HG02798 (cell line): ENCODE results near the gene PHTF1.

Experiments used
- ATAC-seq: cut with Tn5 transposase; IDR thresholded peaks from one replicate; pipeline ENCODE4 v1.9.1; 2021; ENCODE audit warnings: mild to moderate bottlenecking; ENCODE audit not compliant: unreplicated experiment, poor library complexity

PHTF1 gene

GRCh38 chr1:113675302-113675701, 84.0 kb downstream of the PHTF1 start:
- no peak for ATAC-seq

GRCh38 chr1:113674591-113674990, 84.7 kb downstream of the PHTF1 start:
- ATAC-seq, result no peak

- ATAC-seq, result no peak
These were observed 86.8 kb downstream of the PHTF1 start for GRCh38 chr1:113672491-113672890.

- ATAC-seq, result no peak
These were observed 88.6 kb downstream of the PHTF1 start for GRCh38 chr1:113670650-113671049.

- ATAC-seq, result no peak
These were observed 89.3 kb downstream of the PHTF1 start for GRCh38 chr1:113669988-113670387.

- ATAC-seq, result no peak
These were observed 93.2 kb downstream of the PHTF1 start for GRCh38 chr1:113666126-113666525.

GRCh38 chr1:113665071-113665470, 94.2 kb downstream of the PHTF1 start:
- ATAC-seq, result no peak

GRCh38 chr1:113663165-113663951, 95.9 kb downstream of the PHTF1 start:
- no peak for ATAC-seq

GRCh38 chr1:113662101-113662500, 97.2 kb downstream of the PHTF1 start:
- no peak for ATAC-seq

- no peak for ATAC-seq
These were observed 99.2 kb downstream of the PHTF1 start for GRCh38 chr1:113660088-113660487.

- no peak for ATAC-seq
These were observed 99.7 kb downstream of the PHTF1 start for GRCh38 chr1:113659556-113659955.

- no peak for ATAC-seq
These were observed 100.3 kb downstream of the PHTF1 start for GRCh38 chr1:113659035-113659434.

GRCh38 chr1:113657556-113658063, 101.7 kb downstream of the PHTF1 start:
- no peak for ATAC-seq

- no peak for ATAC-seq
These were observed 102.2 kb downstream of the PHTF1 start for GRCh38 chr1:113657126-113657525.

GRCh38 chr1:113654883-113655282, 104.4 kb downstream of the PHTF1 start:
- ATAC-seq, result no peak

GRCh38 chr1:113653741-113654140, 105.5 kb downstream of the PHTF1 start:
- ATAC-seq, result no peak

- no peak for ATAC-seq
These were observed 106.5 kb downstream of the PHTF1 start for GRCh38 chr1:113652771-113653170.

- ATAC-seq, result no peak
These were observed 110.8 kb downstream of the PHTF1 start for GRCh38 chr1:113648478-113648877.

GRCh38 chr1:113647164-113647563, 112.1 kb downstream of the PHTF1 start:
- ATAC-seq, result no peak
